GM21360 (cell line): ENCODE data around the gene SLC16A8.

Experiments
- ATAC-seq: cut with Tn5 transposase; IDR thresholded peaks from one replicate; pipeline ENCODE4 v1.9.1; 2021; ENCODE audit warnings: mild to moderate bottlenecking, moderate library complexity; ENCODE audit not compliant: unreplicated experiment

Gene SLC16A8

DNA sequence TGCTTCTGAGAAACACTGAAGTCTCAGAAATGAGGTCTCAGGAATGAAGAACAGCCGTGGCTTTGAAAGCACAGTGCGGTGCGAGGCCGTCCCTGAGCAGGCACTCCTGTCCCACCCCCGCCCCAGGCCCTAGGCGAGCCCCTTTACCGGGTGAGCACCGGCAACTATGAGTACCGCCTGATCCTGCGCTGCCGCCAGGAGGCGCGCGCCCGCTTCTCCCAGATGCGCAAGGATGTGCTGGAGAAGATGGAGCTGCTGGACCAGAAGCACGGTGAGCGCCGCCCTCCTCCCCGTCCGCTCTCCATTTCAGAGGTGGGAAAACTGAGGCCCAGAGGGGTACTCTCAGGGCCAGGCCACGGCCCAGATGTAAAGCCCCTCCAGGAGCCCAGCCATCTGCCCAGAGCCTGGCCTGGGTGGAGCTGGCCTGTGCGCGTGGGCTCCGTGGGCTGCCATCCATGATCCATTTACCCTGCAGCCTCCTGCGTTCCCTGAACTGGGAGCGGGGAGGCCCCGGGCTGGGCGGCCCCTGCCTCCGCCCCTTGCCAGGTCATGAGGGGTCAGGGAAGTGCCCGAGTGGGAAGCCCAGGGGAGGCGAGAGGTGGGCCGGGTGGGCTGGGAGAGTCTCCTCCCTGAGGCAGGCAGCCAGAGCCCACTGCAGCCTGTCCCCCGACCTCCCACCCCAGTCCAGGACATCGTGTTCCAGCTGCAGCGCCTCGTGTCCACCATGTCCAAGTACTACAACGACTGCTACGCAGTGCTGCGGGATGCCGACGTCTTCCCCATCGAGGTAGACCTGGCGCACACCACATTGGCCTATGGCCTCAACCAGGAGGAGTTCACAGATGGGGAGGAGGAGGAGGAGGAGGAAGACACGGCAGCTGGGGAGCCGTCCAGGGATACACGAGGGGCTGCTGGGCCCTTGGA is 9.5 kb downstream of the SLC16A8 start:
- no peak for ATAC-seq

DNA sequence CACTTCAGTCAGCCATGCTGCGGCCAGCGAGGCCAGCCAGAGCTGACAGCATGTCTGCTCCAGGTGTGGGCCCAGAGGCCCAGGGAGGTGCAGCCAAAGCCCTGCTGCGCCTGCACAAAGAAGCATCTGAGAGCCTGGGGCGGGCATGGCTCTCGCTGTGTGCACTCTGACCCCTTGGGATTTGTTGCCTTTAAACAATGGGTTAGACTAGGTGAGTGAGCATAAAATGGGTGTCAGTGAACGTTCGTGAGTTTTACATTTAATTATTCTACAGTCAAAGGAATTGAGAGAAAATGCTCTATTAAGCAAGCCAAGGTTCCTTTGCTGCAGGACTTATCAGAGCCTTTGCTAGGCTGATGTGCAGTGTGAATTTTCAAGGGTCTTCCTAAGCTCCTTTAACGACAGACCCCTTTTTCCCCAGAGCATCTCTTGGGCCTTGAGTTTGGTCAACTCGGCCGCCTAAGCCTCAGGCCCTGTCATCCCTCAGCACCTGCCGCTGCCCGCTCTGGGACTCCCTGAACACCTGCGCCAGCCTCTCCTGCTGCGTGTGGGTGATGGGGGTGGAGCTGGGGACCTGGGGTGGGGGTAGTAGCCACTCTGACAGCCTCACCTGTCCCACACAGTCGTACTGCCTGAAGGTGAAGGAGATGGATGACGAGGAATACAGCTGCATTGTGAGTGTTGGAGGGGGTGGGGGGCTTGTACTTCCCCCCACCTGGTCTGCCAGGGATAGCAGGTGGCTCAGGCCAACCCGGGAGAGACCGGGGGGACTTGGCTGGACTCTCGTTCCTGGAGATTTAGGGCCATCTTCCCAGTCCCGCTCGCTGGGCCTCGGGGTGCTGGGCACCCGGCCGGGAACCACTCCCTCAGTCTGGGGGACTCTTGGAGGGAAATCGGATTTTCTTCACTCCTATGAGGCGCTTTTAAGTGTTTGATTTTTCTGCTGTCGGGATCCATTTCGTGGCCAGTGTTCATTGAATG is 10.5 kb downstream of the SLC16A8 start:
- ATAC-seq, result no peak

DNA sequence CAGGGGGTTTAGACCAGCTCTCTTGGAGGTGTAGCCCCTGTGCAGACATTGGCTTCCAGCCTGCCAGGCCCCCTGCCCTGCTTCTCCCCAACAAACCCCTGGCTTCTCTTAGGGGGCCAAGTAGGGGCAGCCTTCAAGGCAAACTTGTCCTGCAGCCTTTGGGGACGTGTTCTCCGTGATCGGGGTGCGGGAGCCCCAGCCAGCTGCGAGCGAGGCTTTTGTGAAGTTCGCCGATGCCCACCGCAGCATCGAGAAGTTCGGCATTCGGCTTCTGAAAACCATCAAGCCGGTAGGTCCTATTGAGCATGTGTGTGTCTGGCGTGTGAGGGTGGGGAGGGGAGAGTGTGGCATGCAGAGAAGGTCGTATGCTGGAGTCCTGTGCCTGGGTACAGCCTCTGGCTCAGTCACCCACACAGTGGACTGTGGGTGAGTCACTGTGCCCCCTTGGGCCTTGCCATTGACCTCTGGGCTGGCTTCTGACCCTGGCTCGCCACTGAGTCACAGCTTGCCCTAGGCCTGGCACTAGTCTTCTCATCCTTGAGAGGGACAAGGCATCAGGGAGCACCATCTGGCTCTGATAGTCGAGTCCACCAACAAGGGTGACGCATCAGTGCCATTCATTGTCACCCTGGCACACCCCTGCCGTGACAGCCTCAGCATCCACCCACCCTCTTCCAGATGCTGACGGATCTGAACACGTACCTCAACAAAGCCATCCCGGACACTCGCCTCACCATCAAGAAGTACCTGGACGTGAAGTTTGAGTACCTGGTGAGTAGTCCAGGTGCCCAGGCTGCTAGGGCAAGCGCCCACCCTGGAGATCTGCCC is 11.4 kb downstream of the SLC16A8 start:
- no peak for ATAC-seq

DNA sequence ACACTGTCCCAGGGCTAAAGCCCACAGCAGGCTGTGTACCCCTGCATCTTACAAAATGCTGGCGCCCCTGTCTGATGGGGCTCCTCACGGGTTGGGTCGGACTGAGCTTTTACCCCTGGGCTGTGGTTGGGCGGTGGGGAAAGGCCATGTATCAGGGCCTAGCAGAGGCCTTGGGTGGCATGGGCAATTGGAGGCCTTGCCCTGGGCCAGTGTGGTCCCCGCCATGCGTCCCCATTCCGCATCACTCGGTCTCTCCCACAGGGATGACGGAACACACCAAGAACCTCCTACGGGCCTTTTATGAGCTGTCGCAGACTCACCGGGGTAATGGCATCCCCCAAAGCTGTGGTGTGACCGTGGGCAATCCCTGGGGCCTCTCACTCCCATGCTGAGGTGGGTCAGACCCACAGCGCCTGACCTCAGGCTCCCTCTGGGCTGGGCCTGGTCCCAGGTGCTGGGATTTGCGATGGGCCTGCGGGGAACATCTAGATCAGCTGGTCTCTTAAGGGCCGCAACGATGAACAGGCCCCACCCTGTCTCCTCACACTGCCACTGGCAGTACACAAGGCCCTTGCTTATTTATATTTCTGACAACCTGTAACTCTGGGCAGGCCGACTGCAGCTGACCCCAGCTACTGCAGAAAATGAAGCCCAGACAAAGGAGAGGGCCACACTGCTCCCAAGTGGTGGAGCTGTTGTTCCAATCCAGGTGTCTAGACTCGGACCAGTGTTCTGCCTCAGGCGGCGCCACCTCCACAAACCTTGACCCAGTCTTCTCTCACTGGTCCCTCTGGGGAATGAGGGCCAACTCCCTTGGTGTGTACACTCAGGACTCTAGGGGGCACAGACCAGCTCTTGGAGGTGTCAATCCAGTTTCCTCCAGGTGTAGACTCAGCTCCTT is 12.3 kb downstream of the SLC16A8 start:
- ATAC-seq, result no peak

DNA sequence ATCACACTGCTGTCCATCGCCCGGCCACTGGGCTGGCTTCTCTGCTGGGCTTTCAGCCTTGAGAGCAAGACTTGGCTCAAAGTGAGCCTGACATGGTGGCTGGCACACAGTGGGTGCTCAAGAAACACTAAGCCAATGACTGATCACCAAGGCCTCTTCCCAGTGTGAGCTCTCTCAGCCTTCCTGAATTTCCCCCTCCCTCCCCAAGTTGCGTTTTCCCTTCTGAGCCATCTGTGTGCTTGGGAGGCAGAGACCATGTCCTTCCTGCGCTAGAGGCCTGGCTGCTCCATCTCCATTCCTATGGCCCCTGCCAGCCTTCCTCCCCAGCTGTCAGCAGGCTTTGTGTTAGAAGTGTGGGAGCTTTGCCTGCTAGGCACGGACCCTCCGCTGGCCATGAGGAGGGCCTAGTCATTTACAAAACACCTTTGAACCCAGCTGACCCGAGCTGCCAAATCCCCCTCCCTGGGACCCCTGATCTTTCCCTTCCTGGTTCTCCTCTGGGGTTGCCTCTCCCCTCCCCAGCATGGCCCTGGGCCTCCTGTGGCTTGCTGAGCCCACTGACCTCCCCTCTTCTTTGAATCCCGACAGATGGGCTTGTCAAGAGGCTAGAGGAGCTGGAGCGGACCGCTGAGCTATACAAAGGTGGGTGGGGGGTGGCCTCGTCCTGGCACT is 13.6 kb downstream of the SLC16A8 start:
- no peak for ATAC-seq

DNA sequence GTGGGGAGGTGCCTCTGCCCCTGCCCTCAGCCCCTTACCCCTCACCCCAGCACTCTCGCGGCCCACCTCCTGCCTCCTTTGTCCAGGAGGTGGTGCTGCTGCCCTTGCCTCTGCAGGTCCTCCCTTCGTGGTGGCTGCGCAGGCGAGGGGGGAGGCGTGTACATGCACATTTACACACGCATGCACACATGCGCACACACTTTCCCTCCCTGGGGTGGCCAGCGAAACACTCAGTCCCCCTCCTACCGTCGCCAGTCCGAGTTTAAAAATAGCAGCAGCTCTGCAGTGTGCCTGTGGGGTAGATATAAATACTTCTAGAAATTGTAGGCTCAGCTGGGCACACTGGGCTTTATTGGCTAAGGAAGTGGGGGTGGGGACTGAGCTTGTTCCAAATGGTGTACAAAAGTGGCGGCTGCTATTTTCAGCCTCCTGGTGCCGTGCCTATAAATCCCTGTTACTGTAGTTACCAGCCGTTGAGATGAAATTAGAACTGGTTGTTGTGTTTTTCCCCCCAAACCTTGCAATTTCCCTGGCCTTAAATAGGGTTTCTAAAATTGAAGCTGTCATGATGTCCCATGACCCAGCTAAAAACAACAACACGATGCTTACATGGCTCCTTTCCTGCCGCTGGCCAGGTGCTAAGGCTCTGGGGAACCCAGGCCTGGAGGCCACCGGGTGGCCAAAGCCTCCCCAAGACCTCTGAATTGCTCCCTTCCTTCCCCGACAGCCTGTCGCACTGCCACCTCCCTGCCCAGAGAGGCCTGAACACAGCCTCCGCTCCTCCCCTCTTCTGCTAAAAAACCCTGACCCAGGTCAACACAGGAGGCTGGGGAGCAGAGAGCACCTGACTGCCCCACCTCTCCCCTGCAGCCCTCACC is 14.4 kb downstream of the SLC16A8 start:
- no peak for ATAC-seq

DNA sequence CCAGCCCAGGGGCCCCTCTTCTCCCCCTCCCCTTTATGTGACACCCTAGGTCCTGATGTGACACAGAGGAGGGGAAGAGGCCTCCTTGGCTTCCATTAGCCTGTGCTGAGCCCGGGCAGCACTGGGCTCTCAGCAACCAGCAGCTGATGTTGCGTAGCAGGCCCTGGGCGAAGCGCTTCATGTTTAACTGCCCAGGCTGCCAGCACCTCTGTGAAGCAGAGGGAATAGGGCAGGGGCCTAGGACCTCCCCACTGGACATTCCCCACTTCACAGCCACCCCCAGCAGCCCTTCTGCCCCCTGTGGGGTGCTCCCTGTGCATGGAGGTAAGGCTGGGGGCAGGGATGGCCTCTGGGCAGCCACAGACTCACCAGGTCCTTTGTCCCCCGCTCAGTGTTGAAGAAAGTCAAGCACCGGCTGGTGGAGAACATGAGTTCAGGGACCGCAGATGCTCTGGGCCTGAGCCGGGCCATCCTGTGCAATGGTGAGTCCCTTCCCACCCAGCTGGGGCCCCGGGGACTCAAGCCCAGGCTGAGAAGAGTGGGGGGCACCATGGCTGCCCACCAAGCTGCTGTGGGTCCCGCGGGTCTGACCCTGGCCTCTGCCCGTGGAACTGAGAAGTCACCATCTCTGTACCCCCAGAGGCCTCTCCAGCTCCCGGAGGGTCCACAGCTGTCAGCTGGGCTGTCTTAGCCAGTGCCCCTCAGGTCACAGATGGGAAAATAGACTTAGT is 15.2 kb downstream of the SLC16A8 start:
- no peak for ATAC-seq

DNA sequence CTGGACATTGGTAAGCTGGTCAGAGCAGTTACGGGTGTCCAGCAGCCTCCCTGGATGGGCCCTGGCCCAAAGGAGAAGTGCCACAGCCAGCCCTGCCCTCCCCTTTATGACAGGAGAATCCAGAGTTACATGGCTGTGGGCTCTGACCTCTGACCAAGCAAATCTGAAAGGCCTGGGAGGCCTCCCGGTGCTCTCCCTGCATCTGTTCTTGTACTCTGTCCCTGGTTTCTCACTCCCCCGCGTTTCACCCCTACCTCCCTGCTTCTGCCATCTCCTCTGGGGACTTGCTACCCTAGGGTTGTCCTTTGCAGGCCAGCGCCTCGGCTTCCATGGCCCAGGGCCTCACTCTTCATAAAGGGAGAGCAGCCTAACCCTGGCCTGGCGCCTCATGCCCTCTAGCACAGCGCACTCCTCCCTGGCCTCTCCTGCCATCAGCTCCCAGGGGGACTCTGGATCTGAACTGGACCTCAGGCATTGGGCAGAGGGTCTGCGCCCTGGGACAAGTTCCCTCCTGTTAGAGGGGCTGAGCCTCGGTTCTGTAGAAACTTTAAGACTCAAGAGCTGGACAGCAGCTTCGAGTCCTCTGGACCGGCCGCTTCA is 16.1 kb downstream of the SLC16A8 start:
- no peak for ATAC-seq

DNA sequence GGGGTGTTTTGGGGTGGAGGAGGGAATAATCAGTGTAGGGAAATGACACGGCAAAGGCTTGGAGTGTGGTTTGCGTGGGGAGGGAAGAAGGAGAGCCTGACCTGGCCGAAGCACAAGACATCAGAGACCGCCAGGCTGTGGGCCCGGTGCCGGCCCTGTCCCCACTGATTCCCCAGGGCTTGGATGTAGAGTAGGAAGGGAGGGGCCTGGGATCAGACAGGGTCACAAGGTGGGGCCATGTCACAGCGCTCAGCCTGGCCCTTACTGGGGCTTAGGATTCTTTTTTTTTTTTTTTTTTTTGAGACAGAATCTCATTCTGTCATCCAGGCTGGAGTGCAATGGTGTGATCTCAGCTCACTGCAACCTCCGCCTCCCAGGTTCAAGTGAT is 17.0 kb downstream of the SLC16A8 start:
- no peak for ATAC-seq

DNA sequence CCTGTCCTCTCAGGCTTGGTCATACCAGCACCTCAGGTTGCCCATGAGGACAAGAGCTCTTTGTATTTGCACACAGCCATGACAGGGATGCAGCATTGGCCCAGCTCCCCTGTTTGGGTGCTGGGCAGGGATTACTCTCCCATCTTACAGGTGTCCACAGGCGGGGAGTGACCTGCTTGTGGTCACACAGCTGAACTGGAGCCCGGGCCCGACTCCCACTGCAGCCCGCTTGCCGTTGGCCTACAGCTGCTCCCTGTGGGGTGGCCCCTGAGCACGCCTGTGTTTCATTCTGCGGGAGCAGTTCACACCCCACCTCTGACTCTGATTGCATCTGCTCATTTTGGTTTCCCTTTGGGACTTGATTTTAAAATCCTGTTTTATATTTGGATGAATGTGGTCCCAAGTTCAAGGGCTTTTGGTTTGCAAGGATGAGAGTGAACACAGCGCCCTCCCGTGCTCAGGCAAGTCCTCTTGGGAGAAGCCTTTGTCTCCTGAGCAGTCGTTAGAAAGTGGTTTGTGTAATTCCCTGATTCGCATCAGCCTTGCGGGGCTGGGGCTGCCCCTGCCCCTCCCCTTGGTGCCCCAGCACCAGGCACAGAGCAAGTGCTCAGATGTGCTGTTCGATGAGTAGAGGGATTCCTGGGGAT is 17.5 kb downstream of the SLC16A8 start:
- ATAC-seq, result no peak

DNA sequence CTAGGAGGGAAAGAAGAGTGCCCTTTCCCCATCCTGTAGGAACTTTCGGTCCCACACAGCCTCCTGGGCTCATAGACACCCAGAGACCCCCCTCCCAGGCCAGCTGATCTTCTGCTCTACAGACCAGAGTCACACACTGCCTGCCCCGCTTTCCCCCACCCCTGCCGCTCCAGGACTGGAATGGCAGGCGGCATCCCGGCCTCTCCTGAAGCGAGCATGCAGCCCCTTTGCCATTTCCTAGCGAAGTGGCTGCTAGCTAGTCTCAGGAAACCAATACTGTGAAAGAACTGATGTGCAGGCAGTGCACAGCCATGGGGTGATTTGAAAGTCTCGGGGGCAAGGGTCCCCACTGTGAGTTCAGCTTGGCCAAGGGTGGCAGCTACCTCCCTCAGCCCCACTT is 18.4 kb downstream of the SLC16A8 start:
- no peak for ATAC-seq

DNA sequence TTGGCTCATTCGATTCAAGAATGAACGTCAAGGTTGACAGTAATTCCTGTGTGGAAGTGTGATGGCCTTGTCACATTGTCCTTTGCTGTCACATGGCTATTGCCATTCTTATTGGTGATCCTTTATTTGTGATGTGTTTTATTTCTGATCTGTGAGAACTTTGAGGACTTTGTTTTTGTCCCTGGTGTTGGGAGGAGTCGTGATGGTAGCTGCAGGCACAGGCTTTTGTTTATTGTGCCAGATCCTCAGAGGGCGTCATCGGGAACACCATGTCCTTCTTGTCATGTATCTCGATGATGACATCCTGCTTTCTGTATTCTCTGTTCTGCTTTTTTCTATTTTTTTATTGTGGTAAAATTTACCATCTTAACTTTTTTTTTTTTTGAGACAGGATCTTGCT is 21.2 kb downstream of the SLC16A8 start:
- ATAC-seq, result no peak

DNA sequence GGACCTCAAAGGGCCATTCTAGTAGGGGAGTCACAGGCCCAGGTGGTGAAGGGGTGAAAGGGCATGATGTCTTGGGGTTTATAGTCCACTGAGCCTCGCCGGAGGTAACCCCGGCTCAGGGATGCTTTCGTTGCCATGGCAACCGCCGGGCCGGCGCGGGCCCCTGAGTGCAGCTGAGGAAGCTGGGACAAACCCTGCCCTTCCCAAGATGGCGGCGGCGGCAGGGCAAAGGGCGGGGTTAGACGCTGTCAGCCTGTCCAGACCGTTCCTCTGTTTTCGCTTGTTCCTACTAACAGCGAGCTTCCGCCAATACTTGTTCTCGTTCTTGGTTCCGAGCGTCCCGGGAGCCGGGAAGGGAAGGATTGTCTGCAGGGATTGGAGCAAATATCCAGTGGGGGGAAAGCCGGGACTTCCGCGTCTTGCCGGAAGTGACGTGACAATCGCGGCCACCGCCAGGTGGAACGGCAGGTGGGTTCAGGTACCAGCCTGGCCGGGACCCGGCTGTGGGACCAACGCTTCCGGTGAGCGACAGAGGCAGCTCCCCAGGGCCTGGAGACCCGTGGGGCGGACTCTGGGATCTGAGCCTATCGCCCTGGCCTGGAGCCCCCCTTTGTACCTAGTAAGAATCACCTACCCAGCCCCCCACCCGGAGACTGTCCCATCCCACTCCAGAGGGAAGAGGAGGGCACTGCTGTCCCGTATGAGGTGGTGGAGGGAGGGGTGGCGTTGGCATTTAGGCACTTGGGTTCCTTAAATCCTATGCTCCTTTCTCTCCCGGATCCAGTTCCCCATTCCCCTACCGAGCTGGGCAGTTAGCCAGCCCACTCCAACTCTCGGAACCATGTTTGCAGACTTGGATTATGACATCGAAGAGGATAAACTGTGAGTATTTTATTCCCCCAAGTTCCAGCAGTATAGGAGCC is 26.8 kb downstream of the SLC16A8 start, which contains the start of gene PICK1:
Gene PICK1, plus strand, starts transcription at position 436 of the 923 bp plus-strand sequence. Its CDS starts 406 bp downstream, at position 842.
- no peak for ATAC-seq

DNA sequence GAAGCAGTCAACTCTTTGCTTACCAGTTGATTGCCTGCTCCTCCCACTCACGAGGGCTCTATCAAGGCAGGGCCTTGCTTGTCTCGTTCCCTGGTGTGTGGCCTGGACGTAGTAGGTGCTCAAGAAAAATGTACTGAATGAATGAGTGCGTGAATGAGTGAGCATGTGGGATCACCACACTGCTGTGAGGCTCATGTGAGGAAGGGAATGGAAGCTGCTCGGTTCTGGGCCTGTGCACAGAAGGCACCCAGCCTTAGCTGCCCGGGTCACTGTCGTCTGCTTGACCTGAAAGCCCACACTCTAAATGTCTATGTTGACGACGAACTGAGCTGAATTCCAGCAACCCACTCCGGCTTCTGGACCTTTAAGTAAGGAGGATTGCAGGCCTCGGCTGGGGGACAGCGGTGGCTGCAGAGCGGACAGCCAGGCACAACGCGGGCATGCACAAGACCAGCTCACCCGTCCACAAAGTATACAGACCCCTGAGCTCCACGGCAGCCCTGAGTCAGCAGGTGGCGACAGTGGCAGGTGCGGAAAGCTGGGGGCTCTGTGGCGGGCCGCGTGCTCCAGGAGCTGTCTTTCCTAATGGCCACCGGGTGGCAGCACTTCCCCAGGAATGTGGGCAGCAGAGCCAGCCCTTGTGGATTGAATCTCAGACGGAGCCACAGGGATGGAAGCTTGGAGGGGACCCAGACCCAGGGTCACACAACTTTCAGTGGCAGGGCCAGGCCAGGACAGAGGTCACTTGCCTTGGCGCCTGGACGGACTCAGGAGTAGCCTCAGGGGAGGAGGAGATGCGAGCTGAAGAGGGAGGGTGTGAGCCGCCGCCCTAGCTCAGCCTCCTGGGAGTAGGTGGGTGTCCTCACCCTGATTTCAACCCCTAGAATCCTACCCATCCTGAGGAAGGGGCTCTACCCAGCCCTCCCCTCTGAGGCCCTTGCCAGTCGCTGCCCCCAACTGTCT is 31.8 kb downstream of the SLC16A8 start:
- ATAC-seq, result peak; percentile 51
